ENCODE data around the gene MIGA2.

MIGA2 gene

DNA sequence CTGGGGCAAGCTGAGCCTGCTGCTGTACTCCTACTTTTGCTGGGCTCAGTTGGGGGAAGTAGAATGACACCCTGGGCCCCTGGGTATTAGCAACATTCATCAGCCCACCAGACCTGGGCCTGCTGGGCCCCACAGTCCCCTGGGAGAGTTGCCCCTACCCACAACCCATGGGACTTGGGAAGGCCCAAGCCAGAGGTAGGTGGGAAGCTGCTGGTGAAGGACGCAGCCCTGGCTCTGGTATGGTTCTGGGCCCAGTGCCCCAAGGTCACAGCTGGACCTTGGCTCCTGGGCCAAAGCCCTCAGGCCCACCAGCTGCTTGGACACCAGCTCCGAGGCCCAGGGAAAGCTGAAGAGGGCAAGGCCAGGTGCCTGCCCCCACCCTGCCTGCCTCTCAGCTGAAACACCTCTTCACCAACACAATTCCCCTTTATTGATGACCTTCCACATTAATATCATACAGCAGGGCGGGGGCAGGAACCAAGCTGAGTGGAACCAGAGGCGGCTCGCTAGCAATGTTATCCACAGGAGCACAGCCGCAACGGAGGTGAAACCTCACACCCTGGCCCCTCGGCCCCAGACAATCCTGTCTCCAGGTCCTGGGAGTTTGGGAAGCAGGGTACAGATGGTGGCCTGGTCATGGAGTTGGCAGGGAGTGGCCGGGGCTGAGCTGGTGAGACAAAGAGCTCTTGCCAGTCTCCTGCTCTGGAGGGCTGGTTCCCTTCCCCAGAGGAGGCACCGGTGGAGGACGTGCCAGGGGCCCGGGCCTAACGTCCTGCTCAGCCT lies 58.2 kb downstream of the MIGA2 start:
- Mint-ChIP-seq H3K4me3 (no peak overlapping the region), H3K27me3 (no peaks in the 10 kb centered on the region), H3K4me1 (no peaks in the 10 kb centered on the region), H3K9me3 (no peaks in the 10 kb centered on the region), H3K27ac (ENCODE audit: low read depth) (no peak overlapping the region), H3K36me3 (ENCODE audit: insufficient read depth) (peaks cover 5% of the 10 kb centered on the region)
- ATAC-seq (replicated peaks; ENCODE audit: extremely low read depth, poor library complexity, severe bottlenecking) (no peak), DNase-seq (ENCODE audit: low spot score in 2 of 2) (no peak)

DNA sequence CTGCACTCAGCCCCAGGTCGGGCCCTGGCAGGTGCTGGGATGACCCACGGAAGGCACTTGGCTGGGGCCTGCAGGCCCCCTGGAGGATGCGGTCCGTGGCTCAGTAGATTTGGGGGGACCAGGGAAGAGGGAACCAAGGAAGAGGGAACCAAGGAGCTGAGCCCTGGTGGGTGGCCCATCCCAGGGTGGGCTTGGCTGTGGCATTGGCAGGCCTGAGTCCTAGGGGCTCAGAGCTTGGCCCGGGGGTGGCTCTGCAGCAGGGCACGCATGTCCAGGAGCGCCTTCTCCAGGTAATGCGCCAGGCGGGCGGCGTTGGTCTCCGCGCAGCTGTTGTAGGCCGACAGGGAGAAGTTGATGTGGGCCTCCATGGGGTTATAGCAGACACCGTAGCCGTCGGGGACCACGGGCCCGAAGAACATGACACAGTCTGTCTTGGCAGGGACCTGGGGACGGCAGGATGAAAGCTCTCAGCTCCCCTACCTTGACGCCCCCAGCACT lies 58.8 kb downstream of the MIGA2 start:
- DNase-seq (ENCODE audit: low spot score in 2 of 2) (no peak), ATAC-seq (replicated peaks; ENCODE audit: extremely low read depth, poor library complexity, severe bottlenecking) (no peak)
- Mint-ChIP-seq H3K4me1 (no peaks in the 10 kb centered on the region), H3K4me3 (no peak overlapping the region), H3K27ac (ENCODE audit: low read depth) (no peak overlapping the region), H3K9me3 (no peaks in the 10 kb centered on the region), H3K27me3 (no peaks in the 10 kb centered on the region), H3K36me3 (ENCODE audit: insufficient read depth) (peaks cover 5% of the 10 kb centered on the region)

DNA sequence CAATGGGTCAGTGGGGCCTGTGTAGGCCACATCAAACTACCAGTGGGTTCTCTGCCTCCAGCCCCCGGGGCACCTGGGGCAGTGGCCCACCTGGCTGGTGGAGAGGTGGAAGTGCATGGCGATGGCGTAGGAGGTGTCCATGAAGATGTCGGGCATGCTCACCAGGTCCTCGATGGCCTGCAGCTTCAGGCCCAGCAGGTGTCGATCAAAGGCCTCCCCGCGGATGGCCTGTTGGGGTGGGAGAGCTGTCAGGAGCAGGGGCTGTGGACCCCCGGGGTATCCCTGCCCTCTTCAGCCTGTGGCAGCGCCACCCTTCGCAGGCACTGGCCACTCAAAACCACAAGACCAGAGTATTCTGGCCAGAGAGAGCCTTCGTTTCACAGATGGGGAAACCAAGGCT lies 59.5 kb downstream of the MIGA2 start:
- ATAC-seq (replicated peaks; ENCODE audit: extremely low read depth, poor library complexity, severe bottlenecking) = no peak
- Mint-ChIP-seq H3K4me1 (no peaks in the 10 kb centered on the region), H3K27ac (ENCODE audit: low read depth) (no peak overlapping the region)

DNA sequence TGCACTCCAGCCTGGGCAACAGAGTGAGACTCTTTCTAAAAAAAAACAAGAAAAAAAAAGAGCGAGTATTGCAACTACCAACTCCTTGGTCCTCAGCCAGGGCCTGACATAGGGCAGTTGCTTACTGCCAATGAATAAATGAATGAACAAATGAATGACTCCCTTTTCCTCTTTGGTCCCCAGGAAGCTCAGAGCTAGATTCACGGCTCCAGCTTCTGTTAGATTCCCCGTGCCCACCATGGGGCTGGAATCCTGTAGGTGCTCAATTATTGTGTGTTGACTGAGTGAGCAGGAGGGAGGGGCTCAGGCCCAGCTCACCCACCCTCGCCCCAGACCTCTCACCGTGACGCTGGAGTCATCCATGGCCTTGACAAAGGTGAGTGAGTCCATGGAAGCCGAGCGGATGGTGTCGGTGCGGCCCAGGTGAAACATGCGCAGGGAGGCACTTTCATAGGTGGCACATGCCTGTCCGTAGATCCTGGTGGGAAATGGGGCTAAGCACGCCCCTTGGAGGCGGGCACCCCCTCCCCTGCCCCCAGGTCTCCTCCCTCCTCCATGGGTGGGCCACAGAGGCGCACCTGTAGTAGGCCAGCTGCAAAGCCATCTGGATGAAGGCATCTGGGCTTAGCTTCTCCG lies 61.4 kb downstream of the MIGA2 start:
- H3K36me3 Mint-ChIP-seq (ENCODE audit: insufficient read depth) = peaks cover 5% of the 10 kb centered on the region
- ATAC-seq (replicated peaks; ENCODE audit: extremely low read depth, poor library complexity, severe bottlenecking) = no peak
- no peak overlapping the region for H3K4me3 Mint-ChIP-seq
- DNase-seq (ENCODE audit: low spot score in 2 of 2) = no peak
- H3K9me3 Mint-ChIP-seq = no peaks in the 10 kb centered on the region
- no peaks in the 10 kb centered on the region for H3K4me1 Mint-ChIP-seq
- no peaks in the 10 kb centered on the region for H3K27me3 Mint-ChIP-seq
- H3K27ac Mint-ChIP-seq (ENCODE audit: low read depth) = no peak overlapping the region

More for the DNA sequence above, 59.5 kb downstream of the MIGA2 start:
- no peaks in the 10 kb centered on the region for H3K9me3 Mint-ChIP-seq
- peaks cover 5% of the 10 kb centered on the region for H3K36me3 Mint-ChIP-seq (ENCODE audit: insufficient read depth)
- no peaks in the 10 kb centered on the region for H3K27me3 Mint-ChIP-seq
- no peak for DNase-seq (ENCODE audit: low spot score in 2 of 2)
- no peak overlapping the region for H3K4me3 Mint-ChIP-seq

DNA sequence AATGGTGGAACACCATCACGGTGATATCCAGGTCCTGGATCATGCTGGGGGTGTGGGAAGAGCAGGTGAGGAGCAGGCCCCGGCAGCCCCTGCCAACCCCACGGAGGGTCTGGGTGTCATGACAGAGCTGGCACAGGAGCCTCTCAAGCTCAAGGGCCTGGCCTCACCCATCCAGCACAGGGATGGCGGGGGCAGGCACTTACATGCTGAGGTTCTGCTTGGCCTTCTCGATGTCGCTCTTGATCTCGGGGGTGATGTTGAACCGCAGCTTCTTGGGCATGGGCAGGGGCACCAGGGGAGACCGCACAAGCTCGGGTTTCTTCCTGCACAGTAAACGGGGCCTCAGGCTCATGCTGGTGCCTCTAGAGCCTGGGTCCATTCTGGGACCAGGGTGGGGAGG lies 61.9 kb downstream of the MIGA2 start:
- Mint-ChIP-seq H3K4me1 (no peaks in the 10 kb centered on the region), H3K27me3 (no peaks in the 10 kb centered on the region), H3K36me3 (ENCODE audit: insufficient read depth) (peaks cover 5% of the 10 kb centered on the region), H3K4me3 (no peak overlapping the region), H3K27ac (ENCODE audit: low read depth) (peak overlapping the region; percentile 35), H3K9me3 (no peaks in the 10 kb centered on the region)
- DNase-seq (ENCODE audit: low spot score in 2 of 2) (no peak), ATAC-seq (replicated peaks; ENCODE audit: extremely low read depth, poor library complexity, severe bottlenecking) (no peak)

DNA sequence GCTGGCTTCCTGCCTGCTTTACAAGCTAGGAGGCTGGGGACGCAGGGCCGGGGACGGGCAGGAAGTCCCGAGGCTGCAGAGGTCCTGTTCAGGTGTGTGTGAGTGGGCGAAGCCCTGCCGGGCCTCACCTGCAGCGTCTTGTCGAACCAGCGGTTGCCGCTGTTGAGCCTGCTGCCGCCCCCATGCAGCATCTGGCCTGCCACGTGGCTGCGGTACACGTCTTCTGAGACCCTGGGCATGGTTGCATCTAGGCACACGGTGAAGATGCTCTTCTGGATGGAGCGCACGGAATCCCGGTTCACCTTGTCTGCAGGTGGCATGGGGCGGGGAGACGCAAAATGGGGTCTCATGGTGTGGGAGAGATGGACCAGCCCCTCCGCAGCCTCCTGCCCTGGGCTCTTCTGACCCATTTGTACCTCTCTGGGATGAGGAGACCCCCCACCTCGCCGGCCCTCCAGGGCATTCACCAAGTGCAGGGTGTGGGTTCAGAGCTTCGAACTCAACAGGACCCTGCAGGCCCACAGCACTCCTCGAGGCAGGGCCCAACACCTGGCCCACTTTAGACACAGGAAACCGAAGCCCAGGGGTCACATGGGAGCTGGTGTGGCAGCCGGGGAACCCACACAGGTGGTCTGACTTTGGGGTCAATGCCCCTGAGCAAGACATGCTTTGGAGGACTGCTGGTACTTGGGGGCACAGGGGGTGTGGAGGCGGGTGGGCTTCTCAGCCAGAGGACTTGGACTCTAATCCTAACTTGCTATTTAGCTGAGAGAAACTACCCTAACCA lies 64.2 kb downstream of the MIGA2 start:
- no peak overlapping the region for H3K4me3 Mint-ChIP-seq
- H3K4me1 Mint-ChIP-seq = no peaks in the 10 kb centered on the region
- DNase-seq (ENCODE audit: low spot score in 2 of 2) = no peak
- H3K36me3 Mint-ChIP-seq (ENCODE audit: insufficient read depth) = peaks cover 5% of the 10 kb centered on the region
- no peaks in the 10 kb centered on the region for H3K9me3 Mint-ChIP-seq
- ATAC-seq (replicated peaks; ENCODE audit: extremely low read depth, poor library complexity, severe bottlenecking) = no peak
- H3K27ac Mint-ChIP-seq (ENCODE audit: low read depth) = no peak overlapping the region
- no peaks in the 10 kb centered on the region for H3K27me3 Mint-ChIP-seq

DNA sequence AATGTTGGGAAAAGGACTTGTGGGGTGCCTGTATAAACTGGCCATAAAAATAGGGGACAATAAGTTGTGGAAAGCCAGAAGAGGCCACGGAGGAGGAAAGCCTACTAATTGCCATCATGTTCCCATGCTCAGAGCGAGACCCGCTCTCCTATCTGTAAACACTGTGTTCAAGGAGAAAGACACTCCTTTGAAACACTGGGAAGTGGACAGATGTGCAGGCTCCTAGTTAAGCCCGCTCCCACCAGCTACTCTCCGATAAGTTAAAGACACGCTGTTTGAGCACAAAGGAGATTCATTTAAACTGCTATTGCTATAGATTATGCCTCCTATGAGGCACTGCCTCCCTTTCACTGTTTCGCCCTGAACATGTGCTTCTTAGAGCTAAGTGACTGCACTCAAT lies 64.9 kb downstream of the MIGA2 start:
- Mint-ChIP-seq H3K4me1 (no peaks in the 10 kb centered on the region), H3K27ac (ENCODE audit: low read depth) (no peak overlapping the region), H3K27me3 (no peaks in the 10 kb centered on the region), H3K4me3 (no peak overlapping the region), H3K36me3 (ENCODE audit: insufficient read depth) (peaks cover 3% of the 10 kb centered on the region), H3K9me3 (no peaks in the 10 kb centered on the region)
- DNase-seq (ENCODE audit: low spot score in 2 of 2) (no peak), ATAC-seq (replicated peaks; ENCODE audit: extremely low read depth, poor library complexity, severe bottlenecking) (no peak)

DNA sequence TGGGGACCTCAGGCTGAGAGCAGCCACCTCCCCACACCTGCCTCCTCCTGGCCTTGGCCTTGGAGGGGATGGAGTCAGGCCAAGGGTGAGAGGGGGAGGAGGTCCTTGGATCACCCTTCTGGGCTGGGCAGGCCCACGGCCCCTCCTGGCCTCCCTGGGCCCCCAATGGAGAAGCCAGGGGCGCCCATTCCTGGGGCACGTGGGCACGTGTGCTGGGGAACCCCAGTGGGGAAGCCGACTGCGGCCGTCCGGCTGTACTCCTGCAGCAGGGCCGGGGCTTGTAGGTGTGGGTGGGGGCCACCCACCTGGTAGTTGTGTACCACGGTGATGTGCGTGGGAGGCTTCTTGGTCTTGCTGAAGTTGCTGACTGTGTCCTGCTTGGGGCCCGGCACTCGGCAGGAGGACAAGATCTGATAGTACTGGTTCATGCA lies 65.7 kb downstream of the MIGA2 start:
- Mint-ChIP-seq H3K36me3 (ENCODE audit: insufficient read depth) (peaks cover 3% of the 10 kb centered on the region), H3K27ac (ENCODE audit: low read depth) (no peak overlapping the region), H3K9me3 (no peaks in the 10 kb centered on the region), H3K4me1 (no peaks in the 10 kb centered on the region), H3K27me3 (no peaks in the 10 kb centered on the region), H3K4me3 (no peak overlapping the region)
- DNase-seq (ENCODE audit: low spot score in 2 of 2) (no peak), ATAC-seq (replicated peaks; ENCODE audit: extremely low read depth, poor library complexity, severe bottlenecking) (no peak)

DNA sequence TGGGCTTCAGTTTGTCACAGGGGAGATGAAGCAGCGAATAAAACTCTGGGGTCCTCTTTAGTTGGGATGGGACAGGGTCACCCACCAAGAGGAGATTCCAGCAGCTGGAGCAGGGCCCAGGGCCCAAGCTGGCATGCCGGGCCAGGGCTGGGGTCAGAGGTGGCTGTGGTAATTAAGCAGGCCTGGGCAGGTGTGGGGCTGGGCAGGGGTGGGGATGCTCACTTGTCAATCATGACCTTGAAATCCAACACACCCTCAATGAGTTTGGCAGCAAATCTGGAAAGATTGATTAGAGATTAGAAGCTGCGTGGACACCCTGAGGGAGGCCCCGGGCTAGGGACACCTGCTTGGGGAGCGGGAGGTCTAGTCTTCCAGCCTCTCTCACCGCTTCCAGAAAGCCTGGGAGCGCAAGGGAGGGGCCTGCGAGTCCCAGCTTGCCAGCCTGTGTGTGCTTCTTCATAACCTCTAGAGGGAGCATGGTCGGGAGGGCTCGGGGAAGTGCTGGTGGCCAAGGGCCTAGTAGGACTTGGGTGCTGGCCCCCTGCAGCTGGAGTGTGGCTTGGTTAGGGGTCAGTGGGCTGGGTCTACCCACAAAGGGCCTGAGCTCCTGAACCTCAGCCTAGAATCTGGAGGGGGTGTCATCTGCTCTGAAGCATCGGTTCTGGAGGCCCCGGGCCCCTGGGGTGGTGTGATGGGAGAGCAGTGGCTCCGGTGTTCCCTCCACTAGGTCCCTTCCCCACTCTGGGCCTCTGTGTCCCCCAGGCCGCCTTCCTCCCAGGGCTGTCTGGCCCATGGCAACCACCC lies 66.6 kb downstream of the MIGA2 start:
- ATAC-seq (replicated peaks; ENCODE audit: extremely low read depth, poor library complexity, severe bottlenecking) (no peak), DNase-seq (ENCODE audit: low spot score in 2 of 2) (no peak)
- H3K4me1 Mint-ChIP-seq = no peaks in the 10 kb centered on the region
- no peak overlapping the region for H3K4me3 Mint-ChIP-seq
- H3K36me3 Mint-ChIP-seq (ENCODE audit: insufficient read depth) = peaks cover 4% of the 10 kb centered on the region
- H3K9me3 Mint-ChIP-seq = no peaks in the 10 kb centered on the region
- H3K27ac Mint-ChIP-seq (ENCODE audit: low read depth) = no peak overlapping the region
- no peaks in the 10 kb centered on the region for H3K27me3 Mint-ChIP-seq

DNA sequence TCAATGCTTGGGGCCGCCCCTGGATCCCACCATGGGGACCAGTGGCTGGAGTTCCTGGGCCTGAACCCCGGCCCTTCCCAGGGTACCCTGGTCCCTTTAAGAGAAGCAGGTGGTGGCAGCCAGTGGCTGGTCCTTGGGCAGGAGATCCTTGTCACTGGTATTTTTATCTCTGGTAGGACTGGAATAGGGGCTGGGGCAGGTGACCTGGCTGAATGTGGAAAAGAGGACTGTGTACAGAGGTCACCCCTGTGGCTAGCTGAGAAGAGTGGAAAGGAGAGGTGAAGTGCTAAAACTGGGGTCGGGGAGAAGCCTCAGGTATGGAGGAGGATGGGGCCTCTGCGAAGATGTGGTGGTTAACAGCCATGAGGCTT lies 67.2 kb downstream of the MIGA2 start:
- Mint-ChIP-seq H3K27ac (ENCODE audit: low read depth) (no peak overlapping the region), H3K4me1 (peaks cover 5% of the 10 kb centered on the region), H3K27me3 (no peaks in the 10 kb centered on the region), H3K4me3 (no peak overlapping the region), H3K36me3 (ENCODE audit: insufficient read depth) (peaks cover 2% of the 10 kb centered on the region), H3K9me3 (no peaks in the 10 kb centered on the region)
- DNase-seq (ENCODE audit: low spot score in 2 of 2) (no peak), ATAC-seq (replicated peaks; ENCODE audit: extremely low read depth, poor library complexity, severe bottlenecking) (no peak)

DNA sequence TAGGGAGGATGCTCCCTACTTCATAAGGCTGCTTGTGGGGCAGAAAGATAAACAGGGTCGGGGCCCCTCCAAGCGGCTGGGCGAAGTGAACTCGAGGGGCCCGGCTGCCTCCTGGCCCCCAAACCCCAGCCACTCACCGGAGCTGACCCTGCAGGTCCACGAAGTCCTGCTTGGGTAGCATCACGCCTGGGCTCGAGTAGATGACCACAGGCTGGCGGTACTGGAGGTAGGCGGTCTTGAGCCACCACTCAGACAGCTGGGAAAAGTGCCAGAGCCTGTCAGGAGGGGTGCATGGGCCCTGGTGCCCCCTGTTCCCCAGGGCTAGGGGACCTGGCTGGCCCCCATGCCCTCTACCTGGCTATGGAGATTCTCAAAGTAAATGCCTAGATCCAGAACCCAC lies 67.6 kb downstream of the MIGA2 start:
- Mint-ChIP-seq H3K9me3 (no peaks in the 10 kb centered on the region), H3K36me3 (ENCODE audit: insufficient read depth) (peaks cover 2% of the 10 kb centered on the region), H3K4me1 (peaks cover 9% of the 10 kb centered on the region), H3K27me3 (no peaks in the 10 kb centered on the region), H3K27ac (ENCODE audit: low read depth) (no peak overlapping the region), H3K4me3 (no peak overlapping the region)
- DNase-seq (ENCODE audit: low spot score in 2 of 2) (no peak), ATAC-seq (replicated peaks; ENCODE audit: extremely low read depth, poor library complexity, severe bottlenecking) (no peak)
